ENCODE data around the gene UCK2. TPM values are rescaled to one million over a fixed set of nuclear protein-coding genes. Genes with fewer than 3 reads are reported as not detected.

UCK2 gene
- total and polyA plus RNA-seq, 10 of the 15 experiments (the other 5 are each of a cell fraction or from before 2014, with no cell fraction given), result 55.3 to 106 (median 84.9) TPM

- H3K4me2 ChIP-seq (ENCODE audit: control insufficient read depth, insufficient read depth), result no peak overlapping the region
- ChIA-PET RAD21 (ENCODE audit: unreplicated experiment) (no interaction called here), SMC1A (ENCODE audit: uncharacterized antibody, unreplicated experiment) (no interaction called here), POLR2A (no interaction called here), CTCF (no interaction called here)
- ATAC-seq (no peak), FAIRE-seq (no peak), DNase-seq (ENCODE audit: low read depth, low spot score) (no peak)
- H3K27ac ChIP-seq (ENCODE audit: control insufficient read depth, insufficient read depth), result no peak overlapping the region
- in situ Hi-C loops (cut with MboI) (no loop called here), intact Hi-C loops (cut with micrococcal nuclease; ENCODE audit: unreplicated experiment) (loop anchor here (5.0 kb wide), 1 partner anchor 236 kb away; no protein-coding TSS in a partner anchor)
- no peaks in the 10 kb centered on the region; a peak in 1 of 4 replicates for H3K27me3 ChIP-seq (replicated peaks in 1 of 2; ENCODE audit: control insufficient read depth in 2 of 2, insufficient read depth in 2 of 2, low read length in 1 of 2)
- no peaks in the 10 kb centered on the region for H3K4me1 ChIP-seq (ENCODE audit: control insufficient read depth, insufficient read depth, low read length)
- peaks cover 1% of the 10 kb centered on the region; the same call in 1 of the 3 replicates for H3K9me3 ChIP-seq (replicated peaks; ENCODE audit: control insufficient read depth, insufficient read depth, low read length)
- no peaks in the 10 kb centered on the region for H4K20me1 ChIP-seq (ENCODE audit: control insufficient read depth, insufficient read depth)
- no peaks in the 10 kb centered on the region for H3K79me2 ChIP-seq (ENCODE audit: control insufficient read depth, insufficient read depth, low read length)
- no peaks in the 10 kb centered on the region for H3K36me3 ChIP-seq (ENCODE audit: control insufficient read depth in 2 of 2, insufficient read depth in 2 of 2, low read length in 1 of 2)
- no peak overlapping the region for H3K9ac ChIP-seq (ENCODE audit: control insufficient read depth, insufficient read depth, low read length)
- BruUV-seq (replicated peaks), result no TSS peak
- no peak overlapping the region for H2AFZ ChIP-seq (ENCODE audit: control insufficient read depth, low read depth, low read length)
- H3K4me3 ChIP-seq, result no peak overlapping the region
- 50% methylated on average over 2 of the region's 2 CpGs for WGBS (ENCODE audit: insufficient coverage, insufficient replicate concordance, low lambda C conversion rate, missing lambda C conversion rate)
- no peak for TF ChIP-seq SREBF1 (IDR thresholded peaks at IDR 0.05; ENCODE audit: low read length)
- TF ChIP-seq SRF (IDR thresholded peaks at IDR 0.05; ENCODE audit: low read depth in 2 of 2, low read length in 2 of 2), result no peak
- TF ChIP-seq MEF2B (IDR thresholded peaks at IDR 0.05; ENCODE audit: partially characterized antibody, poor library complexity, severe bottlenecking), result no peak
- no peak for TF ChIP-seq ZNF687 (IDR thresholded peaks at IDR 0.05)
- TF ChIP-seq TBL1XR1 (IDR thresholded peaks at IDR 0.05; ENCODE audit: low read depth, low read length), result no peak
- no peak for TF ChIP-seq ZBED1 (IDR thresholded peaks at IDR 0.05; ENCODE audit: borderline replicate concordance)
- TF ChIP-seq, protein P1, sequence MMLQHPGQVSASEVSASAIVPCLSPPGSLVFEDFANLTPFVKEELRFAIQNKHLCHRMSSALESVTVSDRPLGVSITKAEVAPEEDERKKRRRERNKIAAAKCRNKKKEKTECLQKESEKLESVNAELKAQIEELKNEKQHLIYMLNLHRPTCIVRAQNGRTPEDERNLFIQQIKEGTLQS (IDR thresholded peaks at IDR 0.05; ENCODE audit: borderline replicate concordance, extremely low read depth, low read depth, low read length), result no peak
- no peak for TF ChIP-seq TARDBP (IDR thresholded peaks at IDR 0.05; ENCODE audit: borderline replicate concordance)
- no peak for TF ChIP-seq RB1 (IDR thresholded peaks at IDR 0.05; ENCODE audit: borderline replicate concordance)
- TF ChIP-seq, protein P2, sequence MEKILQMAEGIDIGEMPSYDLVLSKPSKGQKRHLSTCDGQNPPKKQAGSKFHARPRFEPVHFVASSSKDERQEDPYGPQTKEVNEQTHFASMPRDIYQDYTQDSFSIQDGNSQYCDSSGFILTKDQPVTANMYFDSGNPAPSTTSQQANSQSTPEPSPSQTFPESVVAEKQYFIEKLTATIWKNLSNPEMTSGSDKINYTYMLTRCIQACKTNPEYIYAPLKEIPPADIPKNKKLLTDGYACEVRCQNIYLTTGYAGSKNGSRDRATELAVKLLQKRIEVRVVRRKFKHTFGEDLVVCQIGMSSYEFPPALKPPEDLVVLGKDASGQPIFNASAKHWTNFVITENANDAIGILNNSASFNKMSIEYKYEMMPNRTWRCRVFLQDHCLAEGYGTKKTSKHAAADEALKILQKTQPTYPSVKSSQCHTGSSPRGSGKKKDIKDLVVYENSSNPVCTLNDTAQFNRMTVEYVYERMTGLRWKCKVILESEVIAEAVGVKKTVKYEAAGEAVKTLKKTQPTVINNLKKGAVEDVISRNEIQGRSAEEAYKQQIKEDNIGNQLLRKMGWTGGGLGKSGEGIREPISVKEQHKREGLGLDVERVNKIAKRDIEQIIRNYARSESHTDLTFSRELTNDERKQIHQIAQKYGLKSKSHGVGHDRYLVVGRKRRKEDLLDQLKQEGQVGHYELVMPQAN (conservative IDR thresholded peaks at IDR 0.05), result no peak
- no peak for TF ChIP-seq NFXL1 (IDR thresholded peaks at IDR 0.05; ENCODE audit: borderline replicate concordance)
- TF ChIP-seq MTA2 (IDR thresholded peaks at IDR 0.05; ENCODE audit: low read depth), result no peak
- TF ChIP-seq MYC (IDR thresholded peaks at IDR 0.05; ENCODE audit: insufficient read depth, insufficient read length, insufficient replicate concordance, low read length, severe bottlenecking), result no peak
- TF ChIP-seq IRF3 (IDR thresholded peaks at IDR 0.05), result no peak
- TF ChIP-seq RELB (IDR thresholded peaks at IDR 0.05; ENCODE audit: low read depth), result no peak
- no peak for TF ChIP-seq HCFC1 (IDR thresholded peaks at IDR 0.05; ENCODE audit: low read length)
These were observed 31.5 kb upstream of the UCK2 start for GRCh38 chr1:165795894-165796293.
